GM12878 (cell line): Measurements from ENCODE around the gene SSR1. TPM values are rescaled to one million over a fixed set of nuclear protein-coding genes. Genes with fewer than 3 reads are reported as not detected.

Source experiments
- ATAC-seq: fragments of 200-7000 bp; cut with Tn5 transposase; 3 replicates; pipeline ENCODE4 v1.9.1; 2020; ENCODE audit warnings: mild to moderate bottlenecking, moderate library complexity
- BruUV-seq: library from RNA; stranded (reverse); fragments of 400-500 nt; replicated peaks from 2 replicates; lab custom pipeline; 2021; lab: Mats Ljungman, UMichigan
- CTCF ChIA-PET: fragments of 300-600 bp; sonication (Branson Sonifier 250); formaldehyde crosslinking; extraction: SDS; loops from one replicate; lab custom pipeline; 2021; ENCODE audit warnings: inconsistent platforms; lab: Yijun Ruan, JAX
- POLR2A ChIA-PET: fragments of 350-600 bp; formaldehyde crosslinking; extraction: SDS; loops from one replicate; lab custom pipeline; 2021; ENCODE audit warnings: inconsistent platforms; lab: Charles Lee
- RAD21 ChIA-PET: fragments of 300-600 bp; sonication (Branson Sonifier 250); formaldehyde crosslinking; loops from one replicate; lab custom pipeline; 2023; ENCODE audit warnings: antibody characterized with exemption; ENCODE audit not compliant: unreplicated experiment; lab: Charles Lee
- SMC1A ChIA-PET: fragments of 300-600 bp; sonication (Branson Sonifier 250); formaldehyde crosslinking; loops from one replicate; lab custom pipeline; 2023; ENCODE audit not compliant: unreplicated experiment, uncharacterized antibody; lab: Charles Lee
- DNase-seq: peaks from one replicate; pipeline ENCODE4 v3.0.0-alpha.2; 2011; ENCODE audit warnings: low read depth, low spot score
- FAIRE-seq: peaks from 3 replicates; lab custom pipeline; 2011; peaks lifted over from hg19 to GRCh38; lab: Jason Lieb, UNC
- H2AFZ ChIP-seq: 2 replicates; pipeline ENCODE4 v1.6.0; 2011; ENCODE audit warnings: low read depth, low read length, control low read depth; ENCODE audit not compliant: control insufficient read depth
- H3K27ac ChIP-seq: 2 replicates; pipeline ENCODE4 v1.5.1; 2011; ENCODE audit warnings: control low read depth; ENCODE audit not compliant: control insufficient read depth, insufficient read depth
- H3K27me3 ChIP-seq, 2 experiments: replicated peaks in 1 of 2; 2 replicates each; pipeline versions ENCODE4 v1.6.0 to v1.6.1; 2011; ENCODE audit warnings: low read length in 1 of 2; ENCODE audit not compliant: control insufficient read depth in 2 of 2, insufficient read depth in 2 of 2
- H3K36me3 ChIP-seq, 2 experiments: 2 replicates each; pipeline ENCODE4 v1.5.1; 2011; ENCODE audit warnings: low read length in 1 of 2; ENCODE audit not compliant: control insufficient read depth in 2 of 2, insufficient read depth in 2 of 2
- H3K4me1 ChIP-seq: 2 replicates; pipeline ENCODE4 v1.6.1; 2011; ENCODE audit warnings: mild to moderate bottlenecking, low read length, moderate library complexity, mixed read lengths; ENCODE audit not compliant: control insufficient read depth, insufficient read depth
- H3K4me2 ChIP-seq: 2 replicates; pipeline ENCODE4 v1.6.0; 2011; ENCODE audit warnings: control low read depth; ENCODE audit not compliant: control insufficient read depth, insufficient read depth
- H3K4me3 ChIP-seq: fragments of 200-600 bp; sonication (generic); 2 replicates; pipeline ENCODE4 v1.5.1; 2016
- H3K79me2 ChIP-seq: 2 replicates; pipeline ENCODE4 v1.6.0; 2011; ENCODE audit warnings: low read length; ENCODE audit not compliant: control insufficient read depth, insufficient read depth
- H3K9ac ChIP-seq: 2 replicates; pipeline ENCODE4 v1.8.0; 2011; ENCODE audit warnings: low read length, control low read depth, mixed read lengths; ENCODE audit not compliant: control insufficient read depth, insufficient read depth
- H3K9me3 ChIP-seq: replicated peaks from 3 replicates; pipeline ENCODE4 v1.5.1; 2011; ENCODE audit warnings: mild to moderate bottlenecking, low read length; ENCODE audit not compliant: control insufficient read depth, insufficient read depth
- H4K20me1 ChIP-seq: 2 replicates; pipeline ENCODE4 v1.6.0; 2011; ENCODE audit not compliant: control insufficient read depth, insufficient read depth
- GATAD2B ChIP-seq: fragments of 450-650 bp; conservative IDR thresholded peaks from 2 replicates; pipeline ENCODE4 v1.6.1; 2017; ENCODE audit warnings: low read depth, mild to moderate bottlenecking, moderate library complexity
- MXI1 ChIP-seq: fragments of 150-350 bp; IDR thresholded peaks from 2 replicates; pipeline ENCODE4 v1.6.1; 2011; ENCODE audit warnings: low read depth, mild to moderate bottlenecking, inconsistent platforms, low read length, improper control_type of control experiment
- NFYB ChIP-seq: IDR thresholded peaks from 2 replicates; pipeline ENCODE4 v1.6.1; 2011; ENCODE audit warnings: low read depth, mild to moderate bottlenecking, low read length, improper control_type of control experiment, moderate library complexity; ENCODE audit not compliant: insufficient read depth
- POLR2A ChIP-seq: IDR thresholded peaks from 2 replicates; pipeline ENCODE4 v1.6.1; 2011; ENCODE audit warnings: low read depth, mild to moderate bottlenecking, low read length
- RFX5 ChIP-seq: IDR thresholded peaks from 2 replicates; pipeline ENCODE4 v1.6.1; 2011; ENCODE audit warnings: low read depth, low read length, improper control_type of control experiment
- SRF ChIP-seq, 2 experiments: IDR thresholded peaks; 2 replicates each; pipeline ENCODE4 v1.6.1; 2011; ENCODE audit warnings: low read depth in 2 of 2, low read length in 2 of 2, mild to moderate bottlenecking in 1 of 2, moderate library complexity in 1 of 2
- ZSCAN29 ChIP-seq: fragments of 450-650 bp; IDR thresholded peaks from 2 replicates; pipeline ENCODE4 v1.6.1; 2017; ENCODE audit warnings: mild to moderate bottlenecking, moderate library complexity
- WGBS: methylation state at CpG from one replicate; pipeline ENCODE4 v1.1.6; 2016; ENCODE audit warnings: low lambda C conversion rate; ENCODE audit not compliant: insufficient replicate concordance, insufficient coverage; ENCODE audit errors: missing lambda C conversion rate; 5-methylcytosine and 5-hydroxymethylcytosine counted together
- in situ Hi-C: fragments of 300-500 bp; cut with MboI; formaldehyde crosslinking; loops from 9 replicates; pipeline ENCODE4 v1.14.3; 2018; ENCODE audit warnings: mixed read lengths
- intact Hi-C: fragments of 100-400 bp; cut with micrococcal nuclease; formaldehyde crosslinking; loops from one replicate; pipeline ENCODE4 v1.14.2; 2022; ENCODE audit not compliant: unreplicated experiment
- polyA plus RNA-seq, 11 experiments: library from polyadenylated mRNA; depleted of rRNA in 4 of 11; unstranded in 6 of 11; stranded (reverse) in 5 of 11; fragments of >200 nt; fragmentation: Nextera tagmentation in 4 of 11; fragmentation: Illumina TruSeq in 1 of 11; extraction: Ambion mirVana in 4 of 11; extraction: Trizol in 1 of 11; gene quantifications; 1 replicate in 1 of 11; 2 replicates in 10 of 11; pipeline versions ENCODE4 v1.2.1 to v1.2.3, GENCODE V29; 2011 to 2016; ENCODE audit warnings: inconsistent platforms in 2 of 11, missing spikeins in 2 of 11, low read depth in 1 of 11
- total RNA-seq, 4 experiments: library from RNA; depleted of rRNA in 3 of 4; stranded (reverse); fragments of >200 nt in 3 of 4; fragmentation: Illumina TruSeq in 1 of 4; extraction: Trizol in 1 of 4; gene quantifications; 2 replicates each; pipeline versions ENCODE4 v1.2.1 to v1.2.3, GENCODE V29; 2013 to 2021
- TF ChIP-seq, protein P1 (sequence below): fragments of 450-650 bp; IDR thresholded peaks from 2 replicates; pipeline ENCODE4 v1.6.1; 2016; ENCODE audit warnings: mild to moderate bottlenecking

The SSR1 gene
- total and polyA plus RNA-seq, 10 of the 15 experiments (the other 5 are each of a cell fraction or from before 2014, with no cell fraction given): 42.0 to 209 (median 128) TPM

DNA sequence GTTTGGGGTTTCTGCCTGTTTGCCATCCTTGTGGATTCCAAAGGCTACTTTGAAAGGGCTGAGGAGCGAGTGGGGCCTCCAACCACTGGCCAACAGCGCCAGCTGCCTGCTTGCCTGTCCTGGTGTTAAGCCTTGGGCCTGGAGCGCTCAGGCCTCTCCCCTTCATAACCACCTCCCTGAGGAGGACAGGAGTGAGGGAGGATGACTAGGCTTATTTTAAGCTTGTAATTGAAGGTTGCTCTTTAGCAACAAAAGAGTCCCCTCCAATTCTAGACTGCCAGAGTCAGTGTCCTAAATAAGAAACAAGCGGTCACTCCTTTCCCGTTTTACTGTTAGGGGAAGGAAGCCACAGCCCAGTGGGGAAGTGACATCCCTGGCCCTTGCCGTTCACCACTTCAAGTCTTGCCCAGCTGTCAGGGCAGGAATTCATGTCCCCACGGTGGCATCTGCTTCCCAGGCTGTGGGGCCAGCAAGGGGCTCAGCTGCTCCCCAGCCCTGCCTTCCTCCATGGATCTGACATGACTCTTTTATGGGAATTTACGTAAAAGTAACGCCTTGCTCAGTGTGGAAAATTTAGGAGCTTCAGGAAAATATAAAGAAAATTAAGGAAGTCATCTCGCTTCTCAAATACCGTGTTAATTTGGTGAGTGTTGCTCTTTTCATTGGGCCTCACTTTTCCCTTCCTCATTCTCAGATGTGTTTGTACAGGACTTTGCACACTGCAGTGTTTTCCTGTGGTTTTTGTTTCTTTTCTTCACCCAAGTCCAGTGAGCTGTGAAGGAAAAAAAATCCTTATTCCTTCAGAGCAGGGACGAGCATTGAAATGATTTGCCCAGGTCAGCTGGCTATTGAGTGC lies 57.8 kb downstream of the SSR1 start:
- no TSS peak for BruUV-seq
- ChIA-PET RAD21 (interaction anchor here (1.3 kb wide), 1 partner anchor 11 kb away, joined by 3 read pairs; no protein-coding TSS in a partner anchor), SMC1A (interaction anchor here (1.5 kb wide), 1 partner anchor 168 kb away, joined by 4 read pairs; no protein-coding TSS in a partner anchor), CTCF (no interaction called here), POLR2A (interaction anchor here (0.5 to 1.6 kb wide), 3 partner anchors 9 to 564 kb away, joined by 3 to 4 read pairs (median 4); no protein-coding TSS in a partner anchor)
- Histone ChIP-seq H3K27me3 (no peaks in the 10 kb centered on the region), H3K4me1 (no peaks in the 10 kb centered on the region), H4K20me1 (no peaks in the 10 kb centered on the region), H3K4me3 (no peak overlapping the region), H3K27ac (no peak overlapping the region), H3K9me3 (no peaks in the 10 kb centered on the region; the same call in 1 of the 3 replicates), H2AFZ (no peak overlapping the region), H3K4me2 (no peak overlapping the region), H3K79me2 (no peaks in the 10 kb centered on the region), H3K36me3 (peaks cover 3 to 12% of the 10 kb centered on the region in 2 experiments), H3K9ac (no peak overlapping the region)
- 68% methylated on average over 12 of the region's 12 CpGs for WGBS
- FAIRE-seq: no peak
- no peak for TF ChIP-seq MXI1
- TF ChIP-seq ZSCAN29: no peak
- TF ChIP-seq GATAD2B: no peak
- no peak for TF ChIP-seq RFX5
- no peak for TF ChIP-seq NFYB
- no peak for TF ChIP-seq POLR2A
- TF ChIP-seq, protein P1, sequence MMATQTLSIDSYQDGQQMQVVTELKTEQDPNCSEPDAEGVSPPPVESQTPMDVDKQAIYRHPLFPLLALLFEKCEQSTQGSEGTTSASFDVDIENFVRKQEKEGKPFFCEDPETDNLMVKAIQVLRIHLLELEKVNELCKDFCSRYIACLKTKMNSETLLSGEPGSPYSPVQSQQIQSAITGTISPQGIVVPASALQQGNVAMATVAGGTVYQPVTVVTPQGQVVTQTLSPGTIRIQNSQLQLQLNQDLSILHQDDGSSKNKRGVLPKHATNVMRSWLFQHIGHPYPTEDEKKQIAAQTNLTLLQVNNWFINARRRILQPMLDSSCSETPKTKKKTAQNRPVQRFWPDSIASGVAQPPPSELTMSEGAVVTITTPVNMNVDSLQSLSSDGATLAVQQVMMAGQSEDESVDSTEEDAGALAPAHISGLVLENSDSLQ: no peak
- TF ChIP-seq SRF (IDR thresholded peaks at IDR 0.05; ENCODE audit: low read depth in 2 of 2, low read length in 2 of 2): no peak
- in situ Hi-C loops: no loop called here
- no peak for DNase-seq
- ATAC-seq: no peak
- intact Hi-C loops: no loop called here
